Transverse colon (tissue), 4 donors: ENCODE measurements around the gene P2RX5. TPM values are rescaled to one million over a fixed set of nuclear protein-coding genes. Genes with fewer than 3 reads are reported as not detected.
"Not testable (repeated sequence)": the region's sequence is repeated elsewhere in the genome, so short reads cannot be mapped to it uniquely, and the experiment has no call there.

ENCODE experiments used
- DNase-seq: peaks from one replicate; pipeline ENCODE4 v3.0.0-alpha.2; 2019
- H3K27ac ChIP-seq, 4 donors: fragments of 200-600 bp; sonication (generic); 2 replicates each; pipeline ENCODE4 v1.5.1; 2016 to 2018; ENCODE audit warnings: inconsistent platforms in 4 of 4
- H3K27me3 ChIP-seq: fragments of 200-600 bp; sonication (generic); 2 replicates; pipeline ENCODE4 v1.5.1; 2017; ENCODE audit warnings: inconsistent platforms
- H3K36me3 ChIP-seq, 4 donors: fragments of 200-600 bp; sonication (generic); 2 replicates each; pipeline ENCODE4 v1.5.1; 2017 to 2019; ENCODE audit warnings: inconsistent platforms in 4 of 4
- H3K4me1 ChIP-seq, 4 donors: fragments of 200-600 bp; sonication (generic); 2 replicates each; pipeline ENCODE4 v1.5.1; 2017 to 2020; ENCODE audit warnings: inconsistent platforms in 4 of 4
- H3K4me3 ChIP-seq, 4 donors: fragments of 200-600 bp; sonication (generic); 1 replicate in 1 of 4; 2 replicates in 3 of 4; pipeline versions ENCODE4 v1.5.1 to v1.6.1; 2017 to 2019; ENCODE audit warnings: inconsistent platforms in 4 of 4
- H3K9me3 ChIP-seq, 2 donors: fragments of 200-600 bp; sonication (generic); 2 replicates each; pipeline ENCODE4 v1.5.1; 2017 to 2019; ENCODE audit warnings: inconsistent platforms in 2 of 2
- EP300 ChIP-seq: sonication (generic); formaldehyde crosslinking; IDR thresholded peaks from one replicate; pipeline ENCODE4 v1.6.1; 2017; ENCODE audit warnings: antibody characterized with exemption, low read depth
- POLR2A ChIP-seq: fragments of 450-650 bp; IDR thresholded peaks from one replicate; pipeline ENCODE4 v1.6.1; 2016; ENCODE audit warnings: antibody characterized with exemption, mild to moderate bottlenecking, moderate library complexity
- POLR2AphosphoS5 ChIP-seq, 3 donors: sonication (generic); formaldehyde crosslinking; IDR thresholded peaks; one replicate each; pipeline ENCODE4 v1.6.1; 2016; ENCODE audit warnings: antibody characterized with exemption in 3 of 3
- WGBS, 2 donors: methylation state at CpG; one replicate each; pipeline ENCODE4 v1.1.5; 2018; ENCODE audit warnings: low coverage in 1 of 2; 5-methylcytosine and 5-hydroxymethylcytosine counted together
- in situ Hi-C, 4 donors: fragments of 200-750 bp; cut with MboI; loops; one replicate each; pipeline versions ENCODE4 v1.15.0 to v1.15.1; 2017; ENCODE audit warnings: low sequenced_read_pairs in 3 of 4, low pct_ligation_motif_present in 1 of 4, low pct_unique_long_range_greater_than_20kb in 1 of 4
- intact Hi-C: fragments of 100-400 bp; cut with DNase I; formaldehyde crosslinking; loops from one replicate; pipeline ENCODE4 v1.15.1; 2023; ENCODE audit warnings: low total_unique reads
- total RNA-seq, 4 donors: library from RNA; depleted of rRNA; stranded (reverse); fragments of >200 nt; gene quantifications; one replicate each; pipeline ENCODE4 v1.1.0, GENCODE V29; 2016
- TF ChIP-seq, protein P1 (sequence below), 5 experiments: fragments of 200-600 bp in 3 of 5; fragments of 450-650 bp in 2 of 5; sonication (generic) in 3 of 5; IDR thresholded peaks; 1 replicate in 2 of 5; 2 replicates in 3 of 5; pipeline ENCODE4 v1.5.1; 2016 to 2017; ENCODE audit warnings: antibody characterized with exemption in 5 of 5, inconsistent platforms in 3 of 5, mild to moderate bottlenecking in 2 of 5, moderate library complexity in 1 of 5

P2RX5 gene
- total RNA-seq, 4 donors from 2014 or later, result 0.68 to 11.4 (median 2.1) TPM

DNA sequence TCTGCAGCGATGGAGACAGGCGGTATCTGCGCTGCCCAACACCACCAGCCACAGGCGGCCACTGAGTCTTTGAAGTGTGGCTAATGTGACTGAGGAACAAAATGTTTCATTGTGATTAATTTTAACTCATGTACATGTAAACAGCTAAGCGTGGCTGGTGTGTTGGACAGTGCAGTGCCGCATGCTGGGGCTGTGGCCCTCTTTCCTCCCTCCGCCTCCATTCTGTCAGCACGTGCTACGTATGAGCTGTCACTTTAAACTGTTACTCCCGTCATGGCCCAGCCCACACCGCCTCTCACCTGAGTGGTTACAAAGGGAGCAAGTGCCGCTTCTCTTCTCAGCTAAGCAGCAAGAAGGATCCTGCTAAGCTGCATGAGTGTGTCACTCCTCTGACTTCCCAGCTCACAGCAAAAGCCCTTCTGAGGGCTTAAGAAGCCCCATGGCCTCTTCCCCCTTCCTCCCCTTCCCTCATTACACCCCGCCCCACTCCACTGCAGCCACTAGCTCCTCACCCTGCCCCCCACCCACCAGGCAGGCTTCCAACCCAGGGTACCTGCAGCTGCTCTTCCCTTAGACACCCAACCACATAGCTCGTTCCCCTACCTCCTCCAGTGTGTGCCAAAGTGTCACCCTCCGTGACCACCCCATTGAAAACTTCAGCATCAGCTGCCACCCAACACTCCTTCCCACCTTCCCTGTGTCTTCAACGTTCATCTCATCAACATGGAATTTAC, 42.8 kb upstream of the P2RX5 start:
- H3K36me3 ChIP-seq, result no peaks in the 10 kb centered on the region
- peaks cover 8 to 21% (median 15%) of the 10 kb centered on the region in 4 donors for H3K4me1 ChIP-seq
- intact Hi-C loops (loop anchor here (10.0 kb wide), 1 partner anchor 266 kb away; no protein-coding TSS in a partner anchor), in situ Hi-C loops (loop anchor here (10.0 to 25.0 kb wide), 2 partner anchors 86 to 99 kb away; partner anchors contain the start of gene NCBP3 (in 2 of the 4))
- no peaks in the 10 kb centered on the region for H3K27me3 ChIP-seq
- peak; percentile 68 for DNase-seq
- H3K27ac ChIP-seq, result peak overlapping the region; percentile 24 to 45 (median 42)
- H3K4me3 ChIP-seq, result no peak overlapping the region
- H3K9me3 ChIP-seq, result no peaks in the 10 kb centered on the region
- WGBS, 2 donors, result 22 to 28% methylated on average over 7 to 16 of the region's 16 CpGs
- TF ChIP-seq POLR2AphosphoS5 (IDR thresholded peaks at IDR 0.05), result peak in 1 of 3 donors; percentile 13
- TF ChIP-seq, protein P1, sequence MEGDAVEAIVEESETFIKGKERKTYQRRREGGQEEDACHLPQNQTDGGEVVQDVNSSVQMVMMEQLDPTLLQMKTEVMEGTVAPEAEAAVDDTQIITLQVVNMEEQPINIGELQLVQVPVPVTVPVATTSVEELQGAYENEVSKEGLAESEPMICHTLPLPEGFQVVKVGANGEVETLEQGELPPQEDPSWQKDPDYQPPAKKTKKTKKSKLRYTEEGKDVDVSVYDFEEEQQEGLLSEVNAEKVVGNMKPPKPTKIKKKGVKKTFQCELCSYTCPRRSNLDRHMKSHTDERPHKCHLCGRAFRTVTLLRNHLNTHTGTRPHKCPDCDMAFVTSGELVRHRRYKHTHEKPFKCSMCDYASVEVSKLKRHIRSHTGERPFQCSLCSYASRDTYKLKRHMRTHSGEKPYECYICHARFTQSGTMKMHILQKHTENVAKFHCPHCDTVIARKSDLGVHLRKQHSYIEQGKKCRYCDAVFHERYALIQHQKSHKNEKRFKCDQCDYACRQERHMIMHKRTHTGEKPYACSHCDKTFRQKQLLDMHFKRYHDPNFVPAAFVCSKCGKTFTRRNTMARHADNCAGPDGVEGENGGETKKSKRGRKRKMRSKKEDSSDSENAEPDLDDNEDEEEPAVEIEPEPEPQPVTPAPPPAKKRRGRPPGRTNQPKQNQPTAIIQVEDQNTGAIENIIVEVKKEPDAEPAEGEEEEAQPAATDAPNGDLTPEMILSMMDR (IDR thresholded peaks at IDR 0.05), result no peak
- no peak for TF ChIP-seq POLR2A

DNA sequence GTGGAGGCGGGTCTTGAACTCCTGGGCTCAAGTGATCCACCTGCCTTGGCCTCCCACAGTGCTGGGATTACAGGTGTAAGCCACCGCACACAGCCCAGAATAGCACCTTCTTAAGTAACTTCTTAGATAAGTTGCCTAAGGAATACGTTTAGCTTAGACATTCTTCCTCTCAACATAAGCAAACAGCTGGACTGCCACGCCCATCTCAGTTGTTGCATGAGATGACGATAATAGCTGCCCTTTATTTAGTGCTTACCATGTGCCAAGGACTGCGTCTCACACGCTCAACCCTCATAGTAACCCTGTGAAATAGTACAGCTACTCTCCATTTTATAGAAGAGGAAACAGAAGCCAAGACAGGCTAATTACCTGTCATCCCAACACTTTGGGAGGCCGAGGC, 39.6 kb upstream of the P2RX5 start:
- Histone ChIP-seq H3K9me3 (no peaks in the 10 kb centered on the region), H3K27me3 (no peaks in the 10 kb centered on the region), H3K4me1 (peaks cover 8 to 21% (median 15%) of the 10 kb centered on the region in 4 donors), H3K27ac (no peak overlapping the region), H3K36me3 (no peaks in the 10 kb centered on the region), H3K4me3 (no peak overlapping the region)
- in situ Hi-C loops, result loop anchor here (10.0 to 25.0 kb wide), 2 partner anchors 89 to 102 kb away; partner anchors contain the start of gene NCBP3 (in 2 of the 4)
- 50% methylated on average over 8 of the region's 8 CpGs; no CpG with 5 or more reads in 1 of the 2 donors for WGBS, 2 donors
- no peak for DNase-seq
- TF ChIP-seq, protein P1 (IDR thresholded peaks at IDR 0.05), result no peak
- no peak for TF ChIP-seq EP300
- no peak for TF ChIP-seq POLR2A
- no peak for TF ChIP-seq POLR2AphosphoS5 (IDR thresholded peaks at IDR 0.05)
- intact Hi-C loops, result loop anchor here (10.0 kb wide), 1 partner anchor 269 kb away; no protein-coding TSS in a partner anchor

DNA sequence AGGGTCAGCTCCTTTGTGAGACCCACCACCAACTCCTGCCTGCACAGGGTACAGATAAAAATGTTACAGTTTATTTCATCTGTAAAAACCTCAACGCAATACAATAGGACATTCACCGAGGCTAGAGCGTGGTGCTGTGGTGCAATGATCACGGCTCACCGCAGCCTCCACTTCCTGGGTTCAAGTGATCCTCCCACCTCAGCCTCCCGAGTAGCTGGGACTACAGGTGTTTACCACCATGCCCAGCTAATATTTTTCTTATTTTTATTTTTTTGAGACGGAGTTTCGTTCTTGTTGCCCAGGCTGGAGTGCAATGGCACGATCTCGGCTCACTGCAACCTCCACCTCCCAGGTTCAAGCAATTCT, 38.9 kb upstream of the P2RX5 start:
- intact Hi-C loops (loop anchor here (10.0 kb wide), 1 partner anchor 270 kb away; no protein-coding TSS in a partner anchor), in situ Hi-C loops (loop anchor here (10.0 to 25.0 kb wide), 2 partner anchors 90 to 102 kb away; partner anchors contain the start of gene NCBP3 (in 2 of the 4))
- H3K4me3 ChIP-seq, H3K27ac ChIP-seq, DNase-seq, H3K27me3 ChIP-seq, H3K36me3 ChIP-seq, H3K9me3 ChIP-seq: not testable (repeated sequence)
- WGBS, 2 donors, result 93 to 96% methylated on average over 8 to 10 of the region's 10 CpGs
- H3K4me1 ChIP-seq, result peaks cover 8 to 21% (median 15%) of the 10 kb centered on the region in 4 donors

- intact Hi-C loops, result loop anchor here (10.0 kb wide), 1 partner anchor 273 kb away; no protein-coding TSS in a partner anchor
- peak; percentile 49 for DNase-seq
- peak overlapping the region in 1 of 4 donors; percentile 13 for H3K27ac ChIP-seq
- no peaks in the 10 kb centered on the region for H3K36me3 ChIP-seq
- no peaks in the 10 kb centered on the region for H3K27me3 ChIP-seq
- H3K9me3 ChIP-seq, result no peaks in the 10 kb centered on the region
- no peak overlapping the region for H3K4me3 ChIP-seq
- 9 to 50% methylated on average over 4 to 9 of the region's 9 CpGs for WGBS, 2 donors
- in situ Hi-C loops, result loop anchor here (10.0 to 25.0 kb wide), 2 partner anchors 93 to 105 kb away; partner anchors contain the start of gene NCBP3 (in 2 of the 4)
- TF ChIP-seq, protein P1 (IDR thresholded peaks at IDR 0.05), result no peak
- TF ChIP-seq EP300, result no peak
- TF ChIP-seq POLR2A, result no peak
- TF ChIP-seq POLR2AphosphoS5 (IDR thresholded peaks at IDR 0.05), result no peak
- H3K4me1 ChIP-seq, result no peaks in the 10 kb centered on the region
Measured at GRCh38 chr17:3732210-3732621, 36.3 kb upstream of the P2RX5 start.
